Measurements from ENCODE around the gene LPAR1. TPM values are rescaled to one million over a fixed set of nuclear protein-coding genes. Genes with fewer than 3 reads are reported as not detected.

The LPAR1 gene
- total RNA-seq, 1 experiment from 2014 or later = 4.9 TPM

DNA sequence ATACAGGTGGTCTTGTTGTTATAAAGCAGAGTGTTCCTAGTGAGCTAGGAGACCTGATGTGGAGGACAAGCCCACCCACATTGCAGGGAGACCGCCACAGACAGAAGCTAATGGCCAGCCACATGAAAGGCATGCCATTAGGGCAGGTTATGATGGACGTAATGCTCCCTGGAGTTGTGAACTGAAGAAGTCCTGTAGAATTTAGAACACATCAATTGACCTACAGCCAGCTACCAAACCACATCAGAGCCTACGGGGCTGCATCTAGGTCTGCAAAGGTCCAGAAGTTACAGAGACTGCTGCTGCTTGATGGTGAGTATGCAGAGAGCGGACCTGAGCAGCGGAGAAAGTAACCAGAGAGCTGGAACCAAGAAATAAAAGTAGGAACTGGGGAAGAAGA, 116.6 kb downstream of the LPAR1 start:
- Mint-ChIP-seq H3K27ac (no peak overlapping the region), H3K27me3 (ENCODE audit: low read depth) (no peaks in the 10 kb centered on the region), H3K4me3 (no peak overlapping the region), H3K4me1 (peaks cover under 1% of the 10 kb centered on the region; the same call in 1 of the 2 replicates), H3K36me3 (no peaks in the 10 kb centered on the region; the same call in 1 of the 2 replicates), H3K9me3 (peaks cover 9% of the 10 kb centered on the region)
- TF ChIP-seq, protein P1, sequence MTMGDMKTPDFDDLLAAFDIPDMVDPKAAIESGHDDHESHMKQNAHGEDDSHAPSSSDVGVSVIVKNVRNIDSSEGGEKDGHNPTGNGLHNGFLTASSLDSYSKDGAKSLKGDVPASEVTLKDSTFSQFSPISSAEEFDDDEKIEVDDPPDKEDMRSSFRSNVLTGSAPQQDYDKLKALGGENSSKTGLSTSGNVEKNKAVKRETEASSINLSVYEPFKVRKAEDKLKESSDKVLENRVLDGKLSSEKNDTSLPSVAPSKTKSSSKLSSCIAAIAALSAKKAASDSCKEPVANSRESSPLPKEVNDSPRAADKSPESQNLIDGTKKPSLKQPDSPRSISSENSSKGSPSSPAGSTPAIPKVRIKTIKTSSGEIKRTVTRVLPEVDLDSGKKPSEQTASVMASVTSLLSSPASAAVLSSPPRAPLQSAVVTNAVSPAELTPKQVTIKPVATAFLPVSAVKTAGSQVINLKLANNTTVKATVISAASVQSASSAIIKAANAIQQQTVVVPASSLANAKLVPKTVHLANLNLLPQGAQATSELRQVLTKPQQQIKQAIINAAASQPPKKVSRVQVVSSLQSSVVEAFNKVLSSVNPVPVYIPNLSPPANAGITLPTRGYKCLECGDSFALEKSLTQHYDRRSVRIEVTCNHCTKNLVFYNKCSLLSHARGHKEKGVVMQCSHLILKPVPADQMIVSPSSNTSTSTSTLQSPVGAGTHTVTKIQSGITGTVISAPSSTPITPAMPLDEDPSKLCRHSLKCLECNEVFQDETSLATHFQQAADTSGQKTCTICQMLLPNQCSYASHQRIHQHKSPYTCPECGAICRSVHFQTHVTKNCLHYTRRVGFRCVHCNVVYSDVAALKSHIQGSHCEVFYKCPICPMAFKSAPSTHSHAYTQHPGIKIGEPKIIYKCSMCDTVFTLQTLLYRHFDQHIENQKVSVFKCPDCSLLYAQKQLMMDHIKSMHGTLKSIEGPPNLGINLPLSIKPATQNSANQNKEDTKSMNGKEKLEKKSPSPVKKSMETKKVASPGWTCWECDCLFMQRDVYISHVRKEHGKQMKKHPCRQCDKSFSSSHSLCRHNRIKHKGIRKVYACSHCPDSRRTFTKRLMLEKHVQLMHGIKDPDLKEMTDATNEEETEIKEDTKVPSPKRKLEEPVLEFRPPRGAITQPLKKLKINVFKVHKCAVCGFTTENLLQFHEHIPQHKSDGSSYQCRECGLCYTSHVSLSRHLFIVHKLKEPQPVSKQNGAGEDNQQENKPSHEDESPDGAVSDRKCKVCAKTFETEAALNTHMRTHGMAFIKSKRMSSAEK (CRISPR knock-in tag; IDR thresholded peaks at IDR 0.05; ENCODE audit: borderline replicate concordance) = no peak
- TF ChIP-seq, protein P2, sequence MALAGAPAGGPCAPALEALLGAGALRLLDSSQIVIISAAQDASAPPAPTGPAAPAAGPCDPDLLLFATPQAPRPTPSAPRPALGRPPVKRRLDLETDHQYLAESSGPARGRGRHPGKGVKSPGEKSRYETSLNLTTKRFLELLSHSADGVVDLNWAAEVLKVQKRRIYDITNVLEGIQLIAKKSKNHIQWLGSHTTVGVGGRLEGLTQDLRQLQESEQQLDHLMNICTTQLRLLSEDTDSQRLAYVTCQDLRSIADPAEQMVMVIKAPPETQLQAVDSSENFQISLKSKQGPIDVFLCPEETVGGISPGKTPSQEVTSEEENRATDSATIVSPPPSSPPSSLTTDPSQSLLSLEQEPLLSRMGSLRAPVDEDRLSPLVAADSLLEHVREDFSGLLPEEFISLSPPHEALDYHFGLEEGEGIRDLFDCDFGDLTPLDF (CRISPR knock-in tag; IDR thresholded peaks at IDR 0.05) = no peak
- ATAC-seq (no peak), DNase-seq (ENCODE audit: low spot score) (no peak)
- CTCF ChIA-PET = no interaction called here
- POLR2A ChIA-PET = interaction anchor here (1.1 kb wide), 1 partner anchor 13 kb away, joined by 3 read pairs; no protein-coding TSS in a partner anchor

DNA sequence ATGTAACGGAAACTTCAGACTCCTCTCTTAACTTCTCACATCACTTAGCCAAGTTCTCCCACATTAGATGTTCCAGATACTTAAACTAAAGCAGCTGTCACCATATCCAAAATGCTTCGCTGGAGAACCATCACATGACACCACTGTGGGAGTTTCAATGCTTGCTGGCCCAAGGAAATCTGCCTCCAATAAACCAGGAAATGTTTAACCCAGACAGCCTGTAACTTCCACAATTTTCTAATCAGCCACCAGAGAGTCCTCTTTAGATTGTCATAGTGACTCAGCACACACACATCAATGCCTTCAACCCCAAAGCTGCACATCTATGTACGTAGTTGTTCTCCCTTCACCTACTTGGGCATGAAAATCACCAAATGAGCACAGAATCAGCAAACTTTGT, 118.7 kb downstream of the LPAR1 start:
- DNase-seq (ENCODE audit: low spot score) (no peak), ATAC-seq (no peak)
- TF ChIP-seq ETV6 (CRISPR knock-in tag; IDR thresholded peaks at IDR 0.05) (no peak), ZNF138 (CRISPR knock-in tag; conservative IDR thresholded peaks at IDR 0.05) (no peak), HMGA2 (CRISPR knock-in tag; IDR thresholded peaks at IDR 0.05) (no peak), ELF4 (CRISPR knock-in tag; IDR thresholded peaks at IDR 0.05; ENCODE audit: low read depth) (no peak)
- TF ChIP-seq, protein P3, sequence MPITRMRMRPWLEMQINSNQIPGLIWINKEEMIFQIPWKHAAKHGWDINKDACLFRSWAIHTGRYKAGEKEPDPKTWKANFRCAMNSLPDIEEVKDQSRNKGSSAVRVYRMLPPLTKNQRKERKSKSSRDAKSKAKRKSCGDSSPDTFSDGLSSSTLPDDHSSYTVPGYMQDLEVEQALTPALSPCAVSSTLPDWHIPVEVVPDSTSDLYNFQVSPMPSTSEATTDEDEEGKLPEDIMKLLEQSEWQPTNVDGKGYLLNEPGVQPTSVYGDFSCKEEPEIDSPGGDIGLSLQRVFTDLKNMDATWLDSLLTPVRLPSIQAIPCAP (CRISPR knock-in tag; IDR thresholded peaks at IDR 0.05) = no peak
- TF ChIP-seq, protein P4, sequence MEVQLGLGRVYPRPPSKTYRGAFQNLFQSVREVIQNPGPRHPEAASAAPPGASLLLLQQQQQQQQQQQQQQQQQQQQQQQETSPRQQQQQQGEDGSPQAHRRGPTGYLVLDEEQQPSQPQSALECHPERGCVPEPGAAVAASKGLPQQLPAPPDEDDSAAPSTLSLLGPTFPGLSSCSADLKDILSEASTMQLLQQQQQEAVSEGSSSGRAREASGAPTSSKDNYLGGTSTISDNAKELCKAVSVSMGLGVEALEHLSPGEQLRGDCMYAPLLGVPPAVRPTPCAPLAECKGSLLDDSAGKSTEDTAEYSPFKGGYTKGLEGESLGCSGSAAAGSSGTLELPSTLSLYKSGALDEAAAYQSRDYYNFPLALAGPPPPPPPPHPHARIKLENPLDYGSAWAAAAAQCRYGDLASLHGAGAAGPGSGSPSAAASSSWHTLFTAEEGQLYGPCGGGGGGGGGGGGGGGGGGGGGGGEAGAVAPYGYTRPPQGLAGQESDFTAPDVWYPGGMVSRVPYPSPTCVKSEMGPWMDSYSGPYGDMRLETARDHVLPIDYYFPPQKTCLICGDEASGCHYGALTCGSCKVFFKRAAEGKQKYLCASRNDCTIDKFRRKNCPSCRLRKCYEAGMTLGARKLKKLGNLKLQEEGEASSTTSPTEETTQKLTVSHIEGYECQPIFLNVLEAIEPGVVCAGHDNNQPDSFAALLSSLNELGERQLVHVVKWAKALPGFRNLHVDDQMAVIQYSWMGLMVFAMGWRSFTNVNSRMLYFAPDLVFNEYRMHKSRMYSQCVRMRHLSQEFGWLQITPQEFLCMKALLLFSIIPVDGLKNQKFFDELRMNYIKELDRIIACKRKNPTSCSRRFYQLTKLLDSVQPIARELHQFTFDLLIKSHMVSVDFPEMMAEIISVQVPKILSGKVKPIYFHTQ (CRISPR knock-in tag; IDR thresholded peaks at IDR 0.05) = no peak
- TF ChIP-seq, protein P5, sequence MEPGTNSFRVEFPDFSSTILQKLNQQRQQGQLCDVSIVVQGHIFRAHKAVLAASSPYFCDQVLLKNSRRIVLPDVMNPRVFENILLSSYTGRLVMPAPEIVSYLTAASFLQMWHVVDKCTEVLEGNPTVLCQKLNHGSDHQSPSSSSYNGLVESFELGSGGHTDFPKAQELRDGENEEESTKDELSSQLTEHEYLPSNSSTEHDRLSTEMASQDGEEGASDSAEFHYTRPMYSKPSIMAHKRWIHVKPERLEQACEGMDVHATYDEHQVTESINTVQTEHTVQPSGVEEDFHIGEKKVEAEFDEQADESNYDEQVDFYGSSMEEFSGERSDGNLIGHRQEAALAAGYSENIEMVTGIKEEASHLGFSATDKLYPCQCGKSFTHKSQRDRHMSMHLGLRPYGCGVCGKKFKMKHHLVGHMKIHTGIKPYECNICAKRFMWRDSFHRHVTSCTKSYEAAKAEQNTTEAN (CRISPR knock-in tag; IDR thresholded peaks at IDR 0.05) = no peak
- TF ChIP-seq, protein P6, sequence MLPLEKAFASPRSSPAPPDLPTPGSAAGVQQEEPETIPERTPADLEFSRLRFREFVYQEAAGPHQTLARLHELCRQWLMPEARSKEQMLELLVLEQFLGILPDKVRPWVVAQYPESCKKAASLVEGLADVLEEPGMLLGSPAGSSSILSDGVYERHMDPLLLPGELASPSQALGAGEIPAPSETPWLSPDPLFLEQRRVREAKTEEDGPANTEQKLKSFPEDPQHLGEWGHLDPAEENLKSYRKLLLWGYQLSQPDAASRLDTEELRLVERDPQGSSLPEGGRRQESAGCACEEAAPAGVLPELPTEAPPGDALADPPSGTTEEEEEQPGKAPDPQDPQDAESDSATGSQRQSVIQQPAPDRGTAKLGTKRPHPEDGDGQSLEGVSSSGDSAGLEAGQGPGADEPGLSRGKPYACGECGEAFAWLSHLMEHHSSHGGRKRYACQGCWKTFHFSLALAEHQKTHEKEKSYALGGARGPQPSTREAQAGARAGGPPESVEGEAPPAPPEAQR (CRISPR knock-in tag; IDR thresholded peaks at IDR 0.05) = no peak
- TF ChIP-seq, protein P2 (CRISPR knock-in tag; IDR thresholded peaks at IDR 0.05) = no peak
- ChIA-PET POLR2A (no interaction called here), CTCF (no interaction called here)
- H3K4me3 Mint-ChIP-seq = no peak overlapping the region
- peaks cover 4% of the 10 kb centered on the region for H3K4me1 Mint-ChIP-seq
- H3K9me3 Mint-ChIP-seq = peaks cover 12% of the 10 kb centered on the region
- H3K27me3 Mint-ChIP-seq (ENCODE audit: low read depth) = no peaks in the 10 kb centered on the region
- H3K27ac Mint-ChIP-seq = no peak overlapping the region
- peaks cover 2% of the 10 kb centered on the region for H3K36me3 Mint-ChIP-seq
